Effector memory CD4-positive, alpha-beta T cell (primary cell): ENCODE results near the gene GNAQ.

Experiments
- DNase-seq, 3 donors: peaks; one replicate each; pipeline ENCODE4 v3.0.0-alpha.2; 2020
- H3K27ac ChIP-seq: 2 replicates; pipeline ENCODE4 v1.7.0; 2013; ENCODE audit warnings: mild to moderate bottlenecking, low read length, moderate library complexity; ENCODE audit not compliant: insufficient read depth, poor library complexity, severe bottlenecking
- H3K27me3 ChIP-seq: replicated peaks from 2 replicates; pipeline ENCODE4 v1.7.0; 2013; ENCODE audit warnings: mild to moderate bottlenecking, low read length; ENCODE audit not compliant: insufficient read depth, control insufficient read depth, poor library complexity, severe bottlenecking
- H3K36me3 ChIP-seq: 2 replicates; pipeline ENCODE4 v1.7.0; 2013; ENCODE audit warnings: mild to moderate bottlenecking, low read length, moderate library complexity; ENCODE audit not compliant: control insufficient read depth, insufficient read depth
- H3K4me1 ChIP-seq: 2 replicates; pipeline ENCODE4 v1.7.0; 2013; ENCODE audit warnings: low read length, mild to moderate bottlenecking; ENCODE audit not compliant: control insufficient read depth, insufficient read depth, poor library complexity, severe bottlenecking
- H3K4me3 ChIP-seq: 2 replicates; pipeline ENCODE4 v1.7.0; 2013; ENCODE audit warnings: low read length, low read depth, mild to moderate bottlenecking; ENCODE audit not compliant: insufficient read depth, poor library complexity, severe bottlenecking
- H3K9me3 ChIP-seq: 2 replicates; pipeline ENCODE4 v1.7.0; 2013; ENCODE audit warnings: mild to moderate bottlenecking, low read length, moderate library complexity; ENCODE audit not compliant: control insufficient read depth

The GNAQ gene

DNA sequence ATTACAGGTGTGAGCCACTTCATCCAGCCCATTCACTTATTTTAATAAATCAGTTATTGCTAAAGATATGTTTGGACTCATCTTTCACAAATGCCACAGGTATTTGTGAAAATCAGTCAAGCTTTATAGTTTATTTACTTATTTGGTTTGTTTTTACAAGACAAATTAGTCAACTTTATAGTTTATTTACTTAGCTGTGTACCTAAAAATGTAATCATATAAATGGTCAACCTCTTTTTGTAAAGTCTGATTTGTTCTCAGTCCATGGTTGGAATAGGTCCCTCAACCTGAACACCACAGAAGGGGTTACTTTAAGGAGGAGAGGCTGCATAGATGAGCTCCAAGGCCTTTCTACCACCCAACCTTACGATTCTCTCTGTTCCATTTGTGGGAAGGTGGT lies 80.2 kb downstream of the GNAQ start:
- Histone ChIP-seq H3K4me3 (no peak overlapping the region), H3K4me1 (peaks cover 8% of the 10 kb centered on the region), H3K36me3 (no peaks in the 10 kb centered on the region), H3K9me3 (no peaks in the 10 kb centered on the region), H3K27ac (no peak overlapping the region), H3K27me3 (no peaks in the 10 kb centered on the region)
- no peak for DNase-seq

- H3K4me3 ChIP-seq, result no peak overlapping the region
Observed at GRCh38 chr9:77949751-77950436, 81.7 kb downstream of the GNAQ start.

DNA sequence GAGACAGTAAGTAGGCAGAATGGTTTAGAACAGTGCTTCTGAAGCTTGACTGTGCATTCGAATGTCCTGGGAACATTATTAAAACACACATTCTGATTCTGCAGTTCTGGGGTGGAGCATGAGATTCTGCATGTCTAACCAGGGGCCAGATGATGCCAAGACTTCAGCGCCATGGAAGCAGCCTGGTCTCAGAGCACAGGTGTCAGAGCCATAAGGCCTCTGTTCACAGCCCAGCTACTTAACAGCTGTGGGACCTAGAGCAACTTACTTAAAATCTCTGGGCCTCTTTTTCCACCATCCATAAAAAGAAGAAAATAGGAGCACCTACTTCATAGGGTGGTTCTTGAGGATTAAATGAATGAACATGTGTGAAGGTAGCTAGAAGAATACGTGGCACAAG lies 84.0 kb downstream of the GNAQ start:
- DNase-seq, result no peak
- H3K27ac ChIP-seq, result no peak overlapping the region
- H3K9me3 ChIP-seq, result no peaks in the 10 kb centered on the region
- peaks cover 18% of the 10 kb centered on the region for H3K4me1 ChIP-seq
- H3K4me3 ChIP-seq, result no peak overlapping the region
- H3K36me3 ChIP-seq, result no peaks in the 10 kb centered on the region
- no peaks in the 10 kb centered on the region for H3K27me3 ChIP-seq

More at GRCh38 chr9:77949751-77950436, 81.7 kb downstream of the GNAQ start:
- Histone ChIP-seq H3K27ac (no peak overlapping the region), H3K36me3 (no peaks in the 10 kb centered on the region), H3K4me1 (peaks cover 18% of the 10 kb centered on the region), H3K9me3 (no peaks in the 10 kb centered on the region), H3K27me3 (no peaks in the 10 kb centered on the region)
- no peak for DNase-seq

GRCh38 chr9:77946969-77947620 lies 84.5 kb downstream of the GNAQ start:
- no peak overlapping the region for H3K4me3 ChIP-seq

GRCh38 chr9:77946296-77946695 lies 85.3 kb downstream of the GNAQ start:
- H3K27ac ChIP-seq, result no peak overlapping the region
- no peak for DNase-seq
- no peaks in the 10 kb centered on the region for H3K36me3 ChIP-seq
- H3K4me3 ChIP-seq, result no peak overlapping the region
- peaks cover 18% of the 10 kb centered on the region for H3K4me1 ChIP-seq
- H3K9me3 ChIP-seq, result no peaks in the 10 kb centered on the region
- no peaks in the 10 kb centered on the region for H3K27me3 ChIP-seq

More at GRCh38 chr9:77946969-77947620, 84.5 kb downstream of the GNAQ start:
- no peak for DNase-seq
- Histone ChIP-seq H3K27me3 (no peaks in the 10 kb centered on the region), H3K9me3 (no peaks in the 10 kb centered on the region), H3K27ac (no peak overlapping the region), H3K36me3 (no peaks in the 10 kb centered on the region), H3K4me1 (peaks cover 18% of the 10 kb centered on the region)

DNA sequence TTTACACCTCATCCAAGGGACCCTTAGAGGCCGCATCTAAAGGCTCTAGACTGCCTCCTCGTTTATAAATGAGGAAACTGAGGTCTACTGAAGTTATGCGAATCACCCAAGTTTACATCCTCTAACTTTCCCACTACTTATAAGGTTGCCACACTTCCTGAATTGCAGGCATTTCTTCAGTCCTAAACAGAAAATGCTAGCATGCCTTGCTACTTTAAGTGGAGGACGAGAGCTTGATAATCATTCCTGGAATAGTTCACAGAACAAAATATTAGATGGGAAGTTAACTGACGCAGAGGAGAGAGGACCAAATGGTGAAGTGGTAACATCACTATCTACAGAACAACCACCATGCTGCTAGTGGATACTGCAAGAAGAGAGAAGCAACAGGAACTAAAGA lies 85.8 kb downstream of the GNAQ start:
- no peak overlapping the region for H3K27ac ChIP-seq
- no peaks in the 10 kb centered on the region for H3K9me3 ChIP-seq
- no peak for DNase-seq
- H3K4me3 ChIP-seq, result peak overlapping the region; percentile 3
- no peaks in the 10 kb centered on the region for H3K36me3 ChIP-seq
- H3K27me3 ChIP-seq, result no peaks in the 10 kb centered on the region
- peaks cover 18% of the 10 kb centered on the region for H3K4me1 ChIP-seq

DNA sequence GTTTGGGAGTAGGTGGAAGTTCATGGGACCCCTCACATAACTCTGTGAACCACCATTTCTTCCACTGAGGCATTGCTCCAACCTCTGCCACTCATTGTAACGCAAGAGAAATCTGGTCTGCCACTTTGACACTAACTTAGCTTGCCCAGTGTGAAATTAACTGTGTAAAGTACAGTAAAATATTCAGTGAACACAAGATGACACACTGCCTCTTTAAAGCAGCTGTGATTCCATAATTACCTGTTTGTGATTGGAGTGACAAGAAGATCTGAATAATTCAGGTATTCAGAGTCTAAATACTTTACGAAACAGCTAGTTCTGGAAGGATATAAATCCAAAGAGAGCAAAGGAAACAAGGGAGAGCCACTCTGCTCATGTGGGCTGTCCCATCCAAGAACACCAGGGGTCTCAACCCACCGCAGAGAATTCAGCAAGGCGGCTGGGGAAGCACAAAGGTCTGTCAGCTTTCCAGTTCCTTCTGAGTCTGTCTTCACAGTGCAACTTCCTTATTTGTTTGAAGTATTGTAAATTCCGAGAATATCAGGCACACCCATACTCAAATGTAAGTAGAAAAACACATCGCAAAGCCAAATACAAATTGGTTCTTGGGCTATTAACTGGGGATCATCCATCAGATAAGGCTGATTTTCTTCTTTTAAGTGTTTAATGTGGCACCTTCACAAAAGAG lies 86.9 kb downstream of the GNAQ start:
- Histone ChIP-seq H3K27me3 (no peaks in the 10 kb centered on the region), H3K4me1 (peaks cover 13% of the 10 kb centered on the region), H3K27ac (no peak overlapping the region), H3K9me3 (no peaks in the 10 kb centered on the region), H3K4me3 (no peak overlapping the region), H3K36me3 (no peaks in the 10 kb centered on the region)
- no peak for DNase-seq

GRCh38 chr9:77943057-77943456 lies 88.6 kb downstream of the GNAQ start:
- no peaks in the 10 kb centered on the region for H3K27me3 ChIP-seq
- H3K4me1 ChIP-seq, result peaks cover 13% of the 10 kb centered on the region
- H3K36me3 ChIP-seq, result no peaks in the 10 kb centered on the region
- H3K27ac ChIP-seq, result no peak overlapping the region
- H3K4me3 ChIP-seq, result no peak overlapping the region
- H3K9me3 ChIP-seq, result no peaks in the 10 kb centered on the region
- no peak for DNase-seq

GRCh38 chr9:77939149-77939668 lies 92.4 kb downstream of the GNAQ start:
- no peak overlapping the region for H3K27ac ChIP-seq
- H3K36me3 ChIP-seq, result no peaks in the 10 kb centered on the region
- no peaks in the 10 kb centered on the region for H3K9me3 ChIP-seq
- no peaks in the 10 kb centered on the region for H3K27me3 ChIP-seq
- no peak for DNase-seq
- H3K4me3 ChIP-seq, result no peak overlapping the region
- H3K4me1 ChIP-seq, result no peaks in the 10 kb centered on the region

GRCh38 chr9:77938163-77938562 lies 93.4 kb downstream of the GNAQ start:
- no peak for DNase-seq
- Histone ChIP-seq H3K4me1 (no peaks in the 10 kb centered on the region), H3K36me3 (no peaks in the 10 kb centered on the region), H3K9me3 (no peaks in the 10 kb centered on the region), H3K27me3 (no peaks in the 10 kb centered on the region), H3K27ac (no peak overlapping the region), H3K4me3 (no peak overlapping the region)
